NCI-H2107 treated with DMSO at 0.1 percent for 48 hours (cell line): ENCODE measurements around the gene ENKUR.

Source experiments
- DNase-seq: peaks from one replicate; lab custom pipeline; 2025; ENCODE audit not compliant: unreplicated experiment; lab: John Stamatoyannopoulos, UW

The ENKUR gene

GRCh38 chr10:24950439-24950838, 65.5 kb downstream of the ENKUR start:
- DNase-seq: no peak

DNA sequence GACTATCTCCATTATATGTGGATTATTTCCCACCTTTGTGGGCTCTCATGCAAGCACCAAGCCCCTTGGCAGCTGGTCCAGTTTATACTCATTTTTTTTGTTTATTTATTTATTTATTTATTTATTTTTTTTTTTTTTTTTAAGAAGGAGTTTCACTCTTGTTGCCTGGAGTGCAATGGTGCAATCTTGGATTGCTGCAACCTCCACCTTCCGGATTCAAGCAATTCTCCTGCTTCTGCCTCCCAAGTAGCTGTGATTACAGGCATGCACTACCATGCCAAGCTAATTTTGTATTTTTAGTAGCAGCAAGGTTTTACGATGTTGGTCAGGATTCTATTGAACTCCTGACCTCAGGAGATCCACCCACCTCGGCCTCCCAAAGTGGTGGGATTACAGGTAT, 66.3 kb downstream of the ENKUR start:
- no peak for DNase-seq

DNA sequence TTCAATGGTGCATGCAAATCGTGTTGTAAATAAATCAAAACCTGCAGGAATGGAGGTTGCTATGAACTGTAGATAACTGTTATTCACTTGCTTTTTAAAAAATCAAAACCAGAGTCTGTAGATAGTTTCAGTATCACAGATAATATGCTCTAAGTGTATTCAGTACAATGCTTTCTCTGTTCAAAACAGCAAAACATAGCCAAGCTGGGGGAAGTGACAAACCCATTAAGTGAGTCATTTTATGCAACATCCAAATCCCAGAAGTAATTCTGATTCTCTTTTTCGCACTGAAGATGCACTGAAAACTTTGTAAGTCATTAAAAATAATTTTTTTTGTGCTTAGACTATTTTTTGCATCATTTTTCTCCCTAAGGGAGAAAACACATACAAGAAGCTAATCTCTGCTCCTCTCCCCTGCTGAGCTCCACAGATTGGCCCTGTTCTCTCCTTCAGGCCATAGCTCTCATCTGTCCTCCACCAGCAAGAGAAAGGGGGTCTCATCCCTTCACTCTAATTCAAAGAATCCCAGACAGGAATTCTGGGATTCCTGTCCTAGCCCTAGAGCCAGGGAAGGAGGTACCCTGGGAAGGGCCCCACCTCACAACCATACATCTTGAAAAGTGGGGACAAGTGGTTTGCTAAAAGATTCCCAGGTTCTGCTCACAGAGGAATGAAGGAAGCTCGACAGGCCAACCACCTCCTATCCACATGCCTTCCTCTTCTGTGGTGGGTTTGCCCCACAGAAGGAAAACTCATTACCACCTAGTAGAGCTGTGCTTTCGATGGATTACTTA, 68.5 kb downstream of the ENKUR start:
- no peak for DNase-seq

GRCh38 chr10:24944512-24945255, 71.3 kb downstream of the ENKUR start:
- no peak for DNase-seq

DNA sequence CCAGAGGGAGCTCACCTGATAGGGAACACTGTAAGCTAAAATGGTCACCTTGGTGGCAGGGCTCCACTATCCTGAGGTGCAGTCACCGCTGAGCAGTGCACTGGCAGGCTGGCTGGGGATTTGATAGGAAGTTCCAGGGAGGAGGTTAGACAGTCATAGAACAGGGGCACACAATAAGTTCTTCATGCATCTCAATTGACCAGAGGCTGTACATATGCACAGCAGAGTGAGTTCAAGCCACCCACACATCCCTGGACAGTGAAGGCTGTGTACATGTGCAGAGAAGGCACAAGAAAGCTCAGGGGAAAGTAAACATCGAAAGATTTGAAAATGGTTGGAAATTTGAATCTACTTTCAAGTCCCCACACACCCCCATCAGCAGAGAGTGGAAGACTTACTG, 77.4 kb downstream of the ENKUR start:
- no peak for DNase-seq

GRCh38 chr10:24938076-24938475, 77.9 kb downstream of the ENKUR start:
- no peak for DNase-seq

GRCh38 chr10:24935504-24936292, 80.3 kb downstream of the ENKUR start:
- no peak for DNase-seq
